Loucy (cell line): ENCODE data around the gene SMOC1.

Source experiments
- H2AFZ ChIP-seq: fragments of 200-600 bp; sonication (generic); 2 replicates; pipeline ENCODE4 v1.6.0; 2016; ENCODE audit warnings: antibody characterized with exemption, mild to moderate bottlenecking, low read length, moderate library complexity
- H3F3A ChIP-seq: fragments of 200-600 bp; 2 replicates; pipeline ENCODE4 v1.6.0; 2016; ENCODE audit warnings: antibody characterized with exemption, low read depth, mild to moderate bottlenecking
- H3K27me3 ChIP-seq: fragments of 200-600 bp; sonication (generic); 2 replicates; pipeline ENCODE4 v1.6.1; 2014; ENCODE audit warnings: low read length, mild to moderate bottlenecking; ENCODE audit not compliant: insufficient read depth, poor library complexity, severe bottlenecking
- H3K36me3 ChIP-seq: fragments of 200-600 bp; sonication (generic); 2 replicates; pipeline ENCODE4 v1.6.1; 2016; ENCODE audit warnings: low read length; ENCODE audit not compliant: insufficient read depth
- H3K4me1 ChIP-seq: fragments of 200-600 bp; sonication (generic); 2 replicates; pipeline ENCODE4 v1.5.1; 2014; ENCODE audit warnings: low read length, mild to moderate bottlenecking; ENCODE audit not compliant: insufficient read depth, poor library complexity, severe bottlenecking
- H3K4me2 ChIP-seq: fragments of 200-600 bp; sonication (generic); 2 replicates; pipeline ENCODE4 v1.6.0; 2014; ENCODE audit warnings: antibody characterized with exemption, low read length, low read depth, mild to moderate bottlenecking; ENCODE audit not compliant: poor library complexity, severe bottlenecking
- H3K4me3 ChIP-seq: fragments of 200-600 bp; sonication (generic); 2 replicates; pipeline ENCODE4 v1.5.1; 2014; ENCODE audit warnings: low read length, mild to moderate bottlenecking, mixed read lengths; ENCODE audit not compliant: poor library complexity, severe bottlenecking
- H3K79me2 ChIP-seq: fragments of 200-600 bp; sonication (generic); 2 replicates; pipeline ENCODE4 v1.6.1; 2014; ENCODE audit warnings: low read length; ENCODE audit not compliant: insufficient read depth
- H3K9ac ChIP-seq: fragments of 200-600 bp; sonication (generic); 2 replicates; pipeline ENCODE4 v1.6.0; 2014; ENCODE audit warnings: mild to moderate bottlenecking, low read depth, low read length, moderate library complexity; ENCODE audit not compliant: poor library complexity, severe bottlenecking
- H3K9me2 ChIP-seq: fragments of 200-600 bp; sonication (generic); replicated peaks from 2 replicates; pipeline ENCODE4 v1.6.1; 2016; ENCODE audit warnings: low read depth, low read length, mixed read lengths
- H3K9me3 ChIP-seq: fragments of 200-600 bp; sonication (generic); 2 replicates; pipeline ENCODE4 v1.6.1; 2014; ENCODE audit warnings: mild to moderate bottlenecking, antibody characterized with exemption, low read length, low read depth; ENCODE audit not compliant: insufficient read depth
- H4K20me1 ChIP-seq: fragments of 200-600 bp; sonication (generic); 2 replicates; pipeline ENCODE4 v1.6.0; 2014; ENCODE audit warnings: antibody characterized with exemption, low read length, mild to moderate bottlenecking; ENCODE audit not compliant: insufficient read depth, poor library complexity, severe bottlenecking
- CTCF ChIP-seq: fragments of 200-600 bp; sonication (generic); conservative IDR thresholded peaks from 2 replicates; pipeline ENCODE4 v1.5.1; 2014; ENCODE audit warnings: mild to moderate bottlenecking, antibody characterized with exemption, low read length
- EZH2phosphoT487 ChIP-seq: fragments of 200-600 bp; IDR thresholded peaks from 2 replicates; pipeline ENCODE4 v1.6.1; 2018; ENCODE audit warnings: antibody characterized with exemption, mild to moderate bottlenecking, moderate library complexity, borderline replicate concordance

The SMOC1 gene

GRCh38 chr14:69845050-69845581, 34.1 kb upstream of the SMOC1 start:
- H3K9ac ChIP-seq: no peak overlapping the region
- TF ChIP-seq CTCF (no peak), EZH2phosphoT487 (no peak)
- no peak overlapping the region for H3K4me3 ChIP-seq
- H3K27me3 ChIP-seq: no peaks in the 10 kb centered on the region
- H2AFZ ChIP-seq: no peak overlapping the region
- no peaks in the 10 kb centered on the region for H3K4me1 ChIP-seq
- no peaks in the 10 kb centered on the region for H3K9me2 ChIP-seq
- H3K79me2 ChIP-seq: no peaks in the 10 kb centered on the region
- H3K36me3 ChIP-seq: no peaks in the 10 kb centered on the region
- no peaks in the 10 kb centered on the region for H3F3A ChIP-seq
- no peaks in the 10 kb centered on the region for H4K20me1 ChIP-seq
- no peaks in the 10 kb centered on the region for H3K9me3 ChIP-seq
- H3K4me2 ChIP-seq: no peak overlapping the region

DNA sequence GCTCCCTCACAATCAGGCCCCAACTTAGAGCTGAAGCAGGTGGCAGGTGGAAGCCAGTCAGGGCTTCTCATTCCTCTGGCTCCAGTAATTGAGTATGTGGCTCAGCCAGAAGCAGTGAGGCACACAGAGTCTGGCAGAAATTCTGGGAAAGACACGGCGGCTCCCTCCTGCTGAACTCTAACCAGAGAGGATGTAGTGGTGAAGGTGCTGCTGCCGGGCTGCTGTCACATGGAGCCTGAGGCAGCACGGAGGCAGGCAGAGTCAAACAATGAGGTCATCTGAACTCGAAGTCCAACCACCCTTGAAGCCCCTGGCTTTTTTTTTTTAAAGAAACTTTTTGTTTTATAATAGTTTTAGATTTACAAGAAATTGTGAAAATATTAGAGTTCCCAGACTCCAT, 33.4 kb upstream of the SMOC1 start:
- Histone ChIP-seq H3K4me1 (no peaks in the 10 kb centered on the region), H3K9me2 (no peaks in the 10 kb centered on the region), H3K4me2 (no peak overlapping the region), H4K20me1 (no peaks in the 10 kb centered on the region), H3K27me3 (no peaks in the 10 kb centered on the region), H3K9ac (no peak overlapping the region), H3K36me3 (no peaks in the 10 kb centered on the region), H3K4me3 (no peak overlapping the region), H3F3A (no peaks in the 10 kb centered on the region), H3K79me2 (no peaks in the 10 kb centered on the region), H2AFZ (no peak overlapping the region), H3K9me3 (no peaks in the 10 kb centered on the region)
- no peak for TF ChIP-seq EZH2phosphoT487
- no peak for TF ChIP-seq CTCF

DNA sequence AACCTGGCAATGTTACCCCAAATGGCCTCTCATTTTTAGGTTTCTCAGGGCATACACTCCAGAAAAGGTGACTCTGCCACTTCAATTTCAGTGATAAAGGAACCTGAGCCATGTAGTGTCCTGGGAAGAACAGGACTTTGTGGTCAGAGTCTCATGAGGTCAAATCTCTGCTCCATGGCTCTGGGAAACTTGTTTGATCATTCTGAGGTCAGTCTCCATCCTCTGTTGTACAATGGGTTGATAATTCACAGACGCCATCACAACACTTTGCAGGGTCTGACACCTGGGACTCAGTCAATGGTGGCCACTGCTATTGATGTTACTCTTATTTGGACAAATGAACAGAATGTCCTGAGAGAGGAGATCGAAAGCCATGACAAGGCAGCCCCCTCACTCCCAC, 31.1 kb upstream of the SMOC1 start:
- no peaks in the 10 kb centered on the region for H4K20me1 ChIP-seq
- no peaks in the 10 kb centered on the region for H3F3A ChIP-seq
- H3K27me3 ChIP-seq: no peaks in the 10 kb centered on the region
- TF ChIP-seq CTCF (no peak), EZH2phosphoT487 (no peak)
- no peaks in the 10 kb centered on the region for H3K79me2 ChIP-seq
- no peak overlapping the region for H2AFZ ChIP-seq
- no peaks in the 10 kb centered on the region for H3K4me1 ChIP-seq
- H3K9me3 ChIP-seq: no peaks in the 10 kb centered on the region
- no peak overlapping the region for H3K4me3 ChIP-seq
- H3K36me3 ChIP-seq: no peaks in the 10 kb centered on the region
- no peak overlapping the region for H3K4me2 ChIP-seq
- no peak overlapping the region for H3K9ac ChIP-seq
- no peaks in the 10 kb centered on the region for H3K9me2 ChIP-seq
